Fibroblast of villous mesenchyme (primary cell): ENCODE results near the gene GLIS1. TPM values are rescaled to one million over a fixed set of nuclear protein-coding genes. Genes with fewer than 3 reads are reported as not detected.

Experiments used
- DNase-seq: peaks from one replicate; pipeline ENCODE4 v3.0.0-alpha.2; 2010; ENCODE audit warnings: low read depth
- H3K4me3 ChIP-seq: 2 replicates; pipeline ENCODE4 v1.5.1; 2011; ENCODE audit warnings: low read depth, mild to moderate bottlenecking, low read length
- total RNA-seq: library from RNA; depleted of rRNA; stranded (reverse); fragments of >200 nt; gene quantifications from 2 replicates; pipeline ENCODE4 v1.2.3, GENCODE V29; 2012
- TF ChIP-seq, protein P1 (sequence below): IDR thresholded peaks from 2 replicates; pipeline ENCODE4 v1.5.1; 2012; ENCODE audit warnings: low read depth, mild to moderate bottlenecking, low read length; ENCODE audit not compliant: insufficient read depth

GLIS1 gene
- total RNA-seq, 1 donor, result 0.43 TPM

DNA sequence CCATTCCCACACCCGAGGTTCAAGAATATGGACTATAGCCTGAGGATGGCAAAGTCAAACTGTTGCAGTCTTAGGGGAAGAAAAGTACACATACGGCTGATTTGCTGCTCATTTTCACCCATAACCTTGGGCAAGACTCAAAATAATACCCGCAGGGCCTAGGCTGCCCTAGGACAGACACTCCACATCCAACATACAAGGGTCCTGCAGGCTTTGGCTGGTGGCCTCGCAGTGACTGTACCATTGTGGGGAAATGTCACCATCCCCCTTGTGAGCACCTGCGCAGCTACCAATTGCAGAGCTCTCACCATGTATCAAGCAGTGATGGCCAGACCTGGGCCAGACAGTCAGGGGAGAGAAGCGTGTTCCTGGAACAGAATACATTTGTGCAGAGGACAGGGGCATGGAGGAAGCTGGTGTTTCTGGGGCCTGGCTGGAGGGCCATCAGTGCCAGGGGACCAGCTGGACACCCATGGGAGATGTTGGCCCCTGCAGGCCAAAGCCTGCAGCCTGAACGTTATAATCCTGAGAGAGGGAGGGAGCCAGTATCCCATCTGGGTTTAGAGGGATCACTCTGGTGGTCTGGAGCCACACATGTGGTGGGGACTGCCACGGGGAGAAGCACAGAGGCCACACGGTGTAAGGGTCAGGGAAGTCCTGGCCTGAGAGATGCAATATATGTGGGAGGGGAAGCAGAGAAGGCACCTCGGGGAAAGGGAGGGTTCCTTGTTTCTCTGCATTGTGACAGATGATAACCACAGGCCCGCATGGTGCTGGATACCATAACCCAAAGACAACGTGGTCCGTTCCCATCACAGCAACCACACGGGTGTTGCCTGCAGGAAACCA, 101.2 kb downstream of the GLIS1 start:
- TF ChIP-seq, protein P1, sequence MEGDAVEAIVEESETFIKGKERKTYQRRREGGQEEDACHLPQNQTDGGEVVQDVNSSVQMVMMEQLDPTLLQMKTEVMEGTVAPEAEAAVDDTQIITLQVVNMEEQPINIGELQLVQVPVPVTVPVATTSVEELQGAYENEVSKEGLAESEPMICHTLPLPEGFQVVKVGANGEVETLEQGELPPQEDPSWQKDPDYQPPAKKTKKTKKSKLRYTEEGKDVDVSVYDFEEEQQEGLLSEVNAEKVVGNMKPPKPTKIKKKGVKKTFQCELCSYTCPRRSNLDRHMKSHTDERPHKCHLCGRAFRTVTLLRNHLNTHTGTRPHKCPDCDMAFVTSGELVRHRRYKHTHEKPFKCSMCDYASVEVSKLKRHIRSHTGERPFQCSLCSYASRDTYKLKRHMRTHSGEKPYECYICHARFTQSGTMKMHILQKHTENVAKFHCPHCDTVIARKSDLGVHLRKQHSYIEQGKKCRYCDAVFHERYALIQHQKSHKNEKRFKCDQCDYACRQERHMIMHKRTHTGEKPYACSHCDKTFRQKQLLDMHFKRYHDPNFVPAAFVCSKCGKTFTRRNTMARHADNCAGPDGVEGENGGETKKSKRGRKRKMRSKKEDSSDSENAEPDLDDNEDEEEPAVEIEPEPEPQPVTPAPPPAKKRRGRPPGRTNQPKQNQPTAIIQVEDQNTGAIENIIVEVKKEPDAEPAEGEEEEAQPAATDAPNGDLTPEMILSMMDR, result no peak
- no peak for DNase-seq
- no peak overlapping the region for H3K4me3 ChIP-seq

DNA sequence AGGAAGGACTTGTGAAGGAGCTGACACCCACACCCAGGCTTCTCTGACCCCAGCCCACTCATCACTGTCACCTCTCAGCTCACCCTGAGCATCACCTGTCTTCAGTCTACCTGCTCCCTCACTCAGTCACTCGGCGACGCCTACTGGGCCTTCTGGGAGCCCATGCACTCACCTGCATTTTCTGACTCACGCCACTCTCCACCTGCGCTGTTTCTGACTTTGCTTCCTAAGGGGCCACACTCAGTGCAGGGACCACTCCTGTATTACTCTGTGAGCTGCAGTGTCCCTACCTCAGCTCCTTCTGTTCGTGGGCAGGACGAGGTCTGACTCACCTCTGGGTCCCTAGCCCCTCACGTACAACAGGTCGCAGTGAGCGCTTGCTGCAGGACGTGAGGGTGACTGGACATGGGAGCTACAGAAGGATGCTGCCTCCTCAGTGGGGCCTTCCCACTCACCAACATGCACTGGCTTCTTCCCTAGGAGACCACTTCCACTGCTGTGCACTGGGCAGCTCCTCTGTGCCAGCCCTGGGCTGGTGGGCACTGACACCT, 102.3 kb downstream of the GLIS1 start:
- H3K4me3 ChIP-seq, result no peak overlapping the region
- TF ChIP-seq, protein P1, result no peak
- DNase-seq, result no peak

DNA sequence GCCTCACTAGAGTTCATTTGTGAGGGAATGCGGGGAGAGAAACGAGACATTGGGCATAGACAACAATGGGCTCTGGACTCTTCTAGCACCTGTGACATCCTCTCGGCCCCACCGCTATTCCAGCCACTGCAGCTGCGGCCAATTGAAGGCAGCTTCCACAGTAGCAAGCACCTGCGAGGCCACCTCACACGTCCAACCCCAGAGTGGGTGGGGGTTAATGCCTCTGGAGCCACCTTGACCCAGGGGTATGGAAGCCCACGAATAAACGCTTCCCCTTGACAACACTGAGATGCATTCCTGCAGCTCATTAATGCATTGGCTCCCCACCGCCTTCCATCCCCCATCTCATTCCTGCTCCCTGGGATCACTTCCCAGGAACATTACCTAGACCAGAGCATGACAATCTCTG, 104.4 kb downstream of the GLIS1 start:
- no peak overlapping the region for H3K4me3 ChIP-seq
- TF ChIP-seq, protein P1, result no peak
- DNase-seq, result no peak

DNA sequence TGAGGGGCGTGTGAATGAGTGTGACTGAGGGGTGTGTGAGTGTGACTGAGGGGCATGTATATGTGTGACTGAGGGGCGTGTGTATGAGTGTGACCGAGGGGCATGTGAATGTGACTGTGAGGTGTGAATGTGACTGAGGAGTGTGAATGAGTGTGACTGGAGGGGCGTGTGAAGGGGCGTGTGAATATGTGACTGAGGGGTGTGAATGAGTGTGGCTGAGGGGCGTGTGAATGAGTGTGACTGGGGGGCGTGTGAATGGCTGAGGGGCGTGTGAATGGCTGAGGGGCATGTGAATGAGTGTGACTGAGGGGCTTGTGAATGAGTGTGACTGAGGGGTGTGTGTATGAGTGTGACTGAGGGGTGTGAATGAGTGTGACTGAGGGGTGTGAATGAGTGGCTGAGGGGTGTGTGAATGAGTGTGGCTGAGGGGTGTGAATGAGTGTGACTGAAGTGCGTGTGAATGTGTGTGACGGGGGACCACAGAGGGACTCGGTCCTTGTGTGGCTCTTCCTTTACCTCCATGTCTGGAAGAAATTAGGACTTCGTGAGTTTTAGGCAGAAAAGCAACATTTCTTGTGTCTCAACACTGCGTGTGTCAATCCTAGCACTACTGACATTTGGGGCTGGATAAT, 105.8 kb downstream of the GLIS1 start:
- TF ChIP-seq, protein P1, result no peak

DNA sequence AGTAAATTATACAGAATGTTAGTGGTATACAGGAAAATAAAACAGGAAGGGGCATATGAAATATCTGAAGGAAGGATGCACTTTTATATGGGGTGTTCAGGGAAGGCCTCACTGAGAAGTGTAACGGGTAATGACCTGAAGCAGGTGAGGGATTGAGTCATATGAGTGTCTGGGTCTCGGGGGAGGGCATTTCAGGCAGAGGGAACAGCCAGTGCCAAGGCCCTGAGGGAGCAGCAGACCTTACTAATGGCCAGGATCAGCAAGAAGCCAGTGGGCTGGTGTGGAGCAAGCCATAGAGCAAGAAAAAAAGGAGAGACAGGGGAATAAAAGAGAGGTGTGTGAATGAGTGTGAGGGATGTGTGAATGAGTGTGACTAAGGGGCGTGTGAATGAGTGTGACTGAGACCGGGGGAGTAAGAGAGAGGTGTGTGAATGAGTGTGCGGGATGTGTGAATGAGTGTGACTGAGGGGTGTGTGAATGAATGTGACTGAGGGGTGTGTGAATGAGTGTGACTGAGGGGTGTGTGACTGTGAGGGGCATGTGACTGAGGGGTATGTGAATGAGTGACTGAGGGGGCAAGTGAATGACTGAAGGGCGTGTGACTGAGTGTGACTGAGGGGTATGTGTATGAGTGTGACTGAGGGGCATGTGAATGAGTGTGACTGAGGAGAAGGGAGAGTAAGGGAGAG, 107.2 kb downstream of the GLIS1 start:
- TF ChIP-seq, protein P1, result no peak
- no peak for DNase-seq
- no peak overlapping the region for H3K4me3 ChIP-seq

More for the DNA sequence above, 105.8 kb downstream of the GLIS1 start:
- no peak overlapping the region for H3K4me3 ChIP-seq
- DNase-seq, result no peak

DNA sequence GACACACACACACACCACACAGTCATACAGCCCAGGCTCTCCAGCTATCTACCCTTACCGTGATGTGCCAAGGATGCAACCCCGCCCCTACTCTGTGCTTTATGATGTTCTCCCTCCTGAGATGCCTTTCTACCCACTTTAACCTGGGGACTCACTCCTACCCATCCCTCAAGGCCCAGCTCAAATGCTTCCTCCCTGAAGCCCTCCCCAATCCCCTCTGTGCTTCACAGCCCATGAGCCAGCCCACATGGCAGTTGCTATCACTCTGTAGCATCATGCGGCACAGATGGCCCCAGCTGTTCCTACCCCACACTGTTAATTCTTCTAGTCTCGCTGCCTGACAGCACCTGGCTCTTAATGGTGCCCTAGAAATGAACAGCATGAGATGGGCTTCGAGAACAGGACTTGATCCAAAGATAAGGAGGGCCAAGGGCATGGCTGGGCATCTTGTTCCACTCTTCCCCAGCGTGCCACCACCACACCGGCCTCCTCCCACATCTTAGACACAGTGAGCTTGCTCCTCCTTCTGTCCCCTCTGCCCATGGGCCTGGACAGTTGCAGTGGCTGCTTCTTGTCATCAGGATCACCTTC, 109.8 kb downstream of the GLIS1 start:
- DNase-seq, result no peak
- TF ChIP-seq, protein P1, result no peak
- H3K4me3 ChIP-seq, result no peak overlapping the region
